ENCODE results near the gene GALNT9. TPM values are rescaled to one million over a fixed set of nuclear protein-coding genes. Genes with fewer than 3 reads are reported as not detected.

The GALNT9 gene
- polyA plus RNA-seq, 2 of the 4 experiments (the other 2 are of a cell fraction), result 0.66 to 2.8 TPM

- no peak for TF ChIP-seq PBX3 (IDR thresholded peaks at IDR 0.05)
- no peak for TF ChIP-seq TFCP2L1 (CRISPR knock-in tag; IDR thresholded peaks at IDR 0.05)
Observed at GRCh38 chr12:132182711-132183365, 146.6 kb downstream of the GALNT9 start (continued).

GRCh38 chr12:132182206-132182710 lies 147.1 kb downstream of the GALNT9 start:
- no peaks in the 10 kb centered on the region for H3K9me3 ChIP-seq
- H3K27ac ChIP-seq, result no peak overlapping the region
- H3K4me3 ChIP-seq, result no peak overlapping the region
- DNase-seq (ENCODE audit: low read depth in 1 of 2, low spot score in 1 of 2) (no peak), ATAC-seq (no peak), FAIRE-seq (no peak)
- CTCF ChIA-PET, result interaction anchor here (1.1 to 1.3 kb wide), 2 partner anchors 19 to 232 kb away, joined by 4 to 5 read pairs; no protein-coding TSS in a partner anchor
- H3K4me1 ChIP-seq, result peaks cover 9% of the 10 kb centered on the region; the same call in 2 of the 3 replicates
- TF ChIP-seq HOXB13 (CRISPR knock-in tag; IDR thresholded peaks at IDR 0.05; ENCODE audit: low read depth) (no peak), MAZ (IDR thresholded peaks at IDR 0.05; ENCODE audit: borderline replicate concordance, low read depth, low read length) (no peak), RAD21 (conservative IDR thresholded peaks at IDR 0.05 in 1 of 2, IDR thresholded peaks at IDR 0.05 in 1 of 2) (no peak), CBX2 (IDR thresholded peaks at IDR 0.05; ENCODE audit: borderline replicate concordance, low read depth) (no peak), FOXS1 (CRISPR knock-in tag; IDR thresholded peaks at IDR 0.05) (no peak), CEBPB (IDR thresholded peaks at IDR 0.05) (no peak), RNF2 (IDR thresholded peaks at IDR 0.05; ENCODE audit: borderline replicate concordance, low read depth) (no peak), KDM5A (IDR thresholded peaks at IDR 0.05) (no peak), EP300 (IDR thresholded peaks at IDR 0.05) (no peak), EHMT2 (IDR thresholded peaks at IDR 0.05; ENCODE audit: low read depth) (no peak), MAX (IDR thresholded peaks at IDR 0.05) (no peak), MAFK (IDR thresholded peaks at IDR 0.05; ENCODE audit: partially characterized antibody) (no peak), SREBF2 (IDR thresholded peaks at IDR 0.05) (no peak), HEYL (CRISPR knock-in tag; IDR thresholded peaks at IDR 0.05) (no peak), EHF (CRISPR knock-in tag; IDR thresholded peaks at IDR 0.05) (no peak), ESRRA (IDR thresholded peaks at IDR 0.05; ENCODE audit: borderline replicate concordance, low read length) (no peak), POLR2AphosphoS2 (conservative IDR thresholded peaks at IDR 0.05; ENCODE audit: low read length) (no peak), FOSB (CRISPR knock-in tag; IDR thresholded peaks at IDR 0.05) (no peak)
- TF ChIP-seq, protein P1, sequence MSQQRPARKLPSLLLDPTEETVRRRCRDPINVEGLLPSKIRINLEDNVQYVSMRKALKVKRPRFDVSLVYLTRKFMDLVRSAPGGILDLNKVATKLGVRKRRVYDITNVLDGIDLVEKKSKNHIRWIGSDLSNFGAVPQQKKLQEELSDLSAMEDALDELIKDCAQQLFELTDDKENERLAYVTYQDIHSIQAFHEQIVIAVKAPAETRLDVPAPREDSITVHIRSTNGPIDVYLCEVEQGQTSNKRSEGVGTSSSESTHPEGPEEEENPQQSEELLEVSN (IDR thresholded peaks at IDR 0.05; ENCODE audit: borderline replicate concordance, low read depth), result no peak
- POLR2A ChIA-PET, result no interaction called here
- WGBS (ENCODE audit: missing lambda C conversion rate), result 65% methylated on average over 21 of the region's 21 CpGs
- H3K4me2 ChIP-seq, result no peak overlapping the region

GRCh38 chr12:132181570-132182200 lies 147.7 kb downstream of the GALNT9 start:
- no peak overlapping the region for H3K4me2 ChIP-seq
- FAIRE-seq (no peak), ATAC-seq (no peak), DNase-seq (ENCODE audit: low read depth in 1 of 2, low spot score in 1 of 2) (no peak)
- ChIA-PET POLR2A (no interaction called here), CTCF (no interaction called here)
- H3K4me3 ChIP-seq, result no peak overlapping the region
- no peaks in the 10 kb centered on the region for H3K9me3 ChIP-seq
- H3K27ac ChIP-seq, result no peak overlapping the region
- TF ChIP-seq JUNB (IDR thresholded peaks at IDR 0.05) (no peak), POLR2A (IDR thresholded peaks at IDR 0.05; ENCODE audit: low read length) (0 out of 2 replicates have a peak, but pooled peaks have one; percentile 2), BHLHE40 (IDR thresholded peaks at IDR 0.05; ENCODE audit: low read depth, low read length) (no peak), JUN (IDR thresholded peaks at IDR 0.05) (no peak)
- TF ChIP-seq, protein P1 (IDR thresholded peaks at IDR 0.05; ENCODE audit: borderline replicate concordance, low read depth), result no peak
- TF ChIP-seq, protein P2, sequence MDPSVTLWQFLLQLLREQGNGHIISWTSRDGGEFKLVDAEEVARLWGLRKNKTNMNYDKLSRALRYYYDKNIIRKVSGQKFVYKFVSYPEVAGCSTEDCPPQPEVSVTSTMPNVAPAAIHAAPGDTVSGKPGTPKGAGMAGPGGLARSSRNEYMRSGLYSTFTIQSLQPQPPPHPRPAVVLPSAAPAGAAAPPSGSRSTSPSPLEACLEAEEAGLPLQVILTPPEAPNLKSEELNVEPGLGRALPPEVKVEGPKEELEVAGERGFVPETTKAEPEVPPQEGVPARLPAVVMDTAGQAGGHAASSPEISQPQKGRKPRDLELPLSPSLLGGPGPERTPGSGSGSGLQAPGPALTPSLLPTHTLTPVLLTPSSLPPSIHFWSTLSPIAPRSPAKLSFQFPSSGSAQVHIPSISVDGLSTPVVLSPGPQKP (IDR thresholded peaks at IDR 0.05; ENCODE audit: low read depth, low read length), result no peak
- 54% methylated on average over 16 of the region's 33 CpGs for WGBS (ENCODE audit: missing lambda C conversion rate)
- H3K4me1 ChIP-seq, result peaks cover 9% of the 10 kb centered on the region; the same call in 2 of the 3 replicates

Data from A549 (cell line).